Measurements from ENCODE around the gene C19orf25. TPM values are rescaled to one million over a fixed set of nuclear protein-coding genes. Genes with fewer than 3 reads are reported as not detected.

C19orf25 gene
- total and polyA plus RNA-seq, 2 of the 13 experiments (the other 11 are each of a cell fraction or from before 2014, with no cell fraction given), result 14.2 to 32.4 TPM

- TF ChIP-seq GABPA (IDR thresholded peaks at IDR 0.05; ENCODE audit: low read depth, low read length), result no peak
- TF ChIP-seq GABPA (CRISPR knock-in tag; IDR thresholded peaks at IDR 0.05; ENCODE audit: low read depth), result no peak
- TF ChIP-seq ZNF788 (CRISPR knock-in tag; IDR thresholded peaks at IDR 0.05; ENCODE audit: borderline replicate concordance), result 0 out of 2 replicates have a peak, but pooled peaks have one; percentile 29
- 0 out of 2 replicates have a peak, but pooled peaks have one; percentile 26 for TF ChIP-seq ZNF205 (CRISPR knock-in tag; IDR thresholded peaks at IDR 0.05)
- TF ChIP-seq, protein P1, sequence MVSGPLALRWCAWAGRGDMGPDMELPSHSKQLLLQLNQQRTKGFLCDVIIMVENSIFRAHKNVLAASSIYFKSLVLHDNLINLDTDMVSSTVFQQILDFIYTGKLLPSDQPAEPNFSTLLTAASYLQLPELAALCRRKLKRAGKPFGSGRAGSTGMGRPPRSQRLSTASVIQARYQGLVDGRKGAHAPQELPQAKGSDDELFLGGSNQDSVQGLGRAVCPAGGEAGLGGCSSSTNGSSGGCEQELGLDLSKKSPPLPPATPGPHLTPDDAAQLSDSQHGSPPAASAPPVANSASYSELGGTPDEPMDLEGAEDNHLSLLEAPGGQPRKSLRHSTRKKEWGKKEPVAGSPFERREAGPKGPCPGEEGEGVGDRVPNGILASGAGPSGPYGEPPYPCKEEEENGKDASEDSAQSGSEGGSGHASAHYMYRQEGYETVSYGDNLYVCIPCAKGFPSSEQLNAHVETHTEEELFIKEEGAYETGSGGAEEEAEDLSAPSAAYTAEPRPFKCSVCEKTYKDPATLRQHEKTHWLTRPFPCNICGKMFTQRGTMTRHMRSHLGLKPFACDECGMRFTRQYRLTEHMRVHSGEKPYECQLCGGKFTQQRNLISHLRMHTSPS (CRISPR knock-in tag; IDR thresholded peaks at IDR 0.05; ENCODE audit: low read depth), result peak; percentile 54; the same call in 1 of the 2 replicates
- no peak for TF ChIP-seq MAZ (IDR thresholded peaks at IDR 0.05; ENCODE audit: borderline replicate concordance, low read depth, low read length)
- TF ChIP-seq MAZ (CRISPR knock-in tag; IDR thresholded peaks at IDR 0.05; ENCODE audit: low read depth), result 0 out of 2 replicates have a peak, but pooled peaks have one; percentile 41
- TF ChIP-seq, protein P2, sequence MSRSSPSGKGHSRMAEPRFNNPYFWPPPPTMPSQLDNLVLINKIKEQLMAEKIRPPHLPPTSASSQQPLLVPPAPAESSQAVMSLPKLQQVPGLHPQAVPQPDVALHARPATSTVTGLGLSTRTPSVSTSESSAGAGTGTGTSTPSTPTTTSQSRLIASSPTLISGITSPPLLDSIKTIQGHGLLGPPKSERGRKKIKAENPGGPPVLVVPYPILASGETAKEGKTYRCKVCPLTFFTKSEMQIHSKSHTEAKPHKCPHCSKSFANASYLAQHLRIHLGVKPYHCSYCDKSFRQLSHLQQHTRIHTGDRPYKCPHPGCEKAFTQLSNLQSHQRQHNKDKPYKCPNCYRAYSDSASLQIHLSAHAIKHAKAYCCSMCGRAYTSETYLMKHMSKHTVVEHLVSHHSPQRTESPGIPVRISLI (CRISPR knock-in tag; IDR thresholded peaks at IDR 0.05; ENCODE audit: borderline replicate concordance), result no peak
- 0 out of 2 replicates have a peak, but pooled peaks have one; percentile 25 for TF ChIP-seq ZSCAN31 (CRISPR knock-in tag; IDR thresholded peaks at IDR 0.05; ENCODE audit: low read depth)
- TF ChIP-seq ZFP91 (CRISPR knock-in tag; IDR thresholded peaks at IDR 0.05; ENCODE audit: borderline replicate concordance), result peak; percentile 30; the same call in 1 of the 2 replicates
- no peak for TF ChIP-seq REL (CRISPR knock-in tag; conservative IDR thresholded peaks at IDR 0.05)
- peak; percentile 5 for TF ChIP-seq ZNF407 (CRISPR knock-in tag; IDR thresholded peaks at IDR 0.05; ENCODE audit: not compliant biosample characterization)
- TF ChIP-seq MXI1 (IDR thresholded peaks at IDR 0.05; ENCODE audit: borderline replicate concordance, low read depth, low read length), result peak; percentile 47; the same call in 1 of the 3 replicates
These were observed 23.5 kb downstream of the C19orf25 start (continued) for GRCh38 chr19:1455336-1456120.
